ENCODE results near the gene APC2.
"Not testable (repeated sequence)": the region's sequence is repeated elsewhere in the genome, so short reads cannot be mapped to it uniquely, and the experiment has no call there.

The APC2 gene

GRCh38 chr19:1511318-1512317, 61.7 kb downstream of the APC2 start:
- no peak for DNase-seq (ENCODE audit: low spot score)

- DNase-seq (ENCODE audit: low spot score), result peak; percentile 70
Observed at GRCh38 chr19:1512671-1513498, 63.0 kb downstream of the APC2 start, which contains the start of gene ADAMTSL5. TSS of gene ADAMTSL5 (minus strand) at chr19:1513019. CDS start at chr19:1510943, 2,076 bp downstream.

GRCh38 chr19:1513499-1514294, 63.8 kb downstream of the APC2 start:
- peak; percentile 76 for DNase-seq (ENCODE audit: low spot score)

- DNase-seq (ENCODE audit: low spot score), result no peak
Observed at GRCh38 chr19:1514295-1514661, 64.4 kb downstream of the APC2 start.

GRCh38 chr19:1514986-1515721, 65.2 kb downstream of the APC2 start:
- no peak for DNase-seq (ENCODE audit: low spot score)

- DNase-seq (ENCODE audit: low spot score), result no peak
Observed at GRCh38 chr19:1516395-1516753, 66.5 kb downstream of the APC2 start.

GRCh38 chr19:1518471-1518870, 68.5 kb downstream of the APC2 start:
- DNase-seq (ENCODE audit: low spot score), result no peak

GRCh38 chr19:1519802-1520201, 69.9 kb downstream of the APC2 start:
- DNase-seq (ENCODE audit: low spot score), result not testable (repeated sequence)

- DNase-seq (ENCODE audit: low spot score), result no peak
Observed at GRCh38 chr19:1520203-1520780, 70.4 kb downstream of the APC2 start.

- no peak for DNase-seq (ENCODE audit: low spot score)
Observed at GRCh38 chr19:1521636-1522035, 71.7 kb downstream of the APC2 start.

GRCh38 chr19:1522061-1522460, 72.1 kb downstream of the APC2 start:
- DNase-seq (ENCODE audit: low spot score), result no peak

- DNase-seq (ENCODE audit: low spot score), result no peak
Observed at GRCh38 chr19:1522838-1523237, 72.9 kb downstream of the APC2 start.

Measured in activated CD4-positive, alpha-beta T cell treated with anti-CD3 and anti-CD28 coated beads, Interleukin-2, Interleukin-4, amounts not matched to agents 100 ng/mL and 50 ng/mL, durations not matched to agents 16 hours and 8 hours (primary cell).